ES-I3 (cell line): ENCODE measurements around the gene ROBO1.
"Not testable (repeated sequence)": the region's sequence is repeated elsewhere in the genome, so short reads cannot be mapped to it uniquely, and the experiment has no call there.

ENCODE experiments used
- H3K36me3 ChIP-seq: 2 replicates; pipeline ENCODE4 v1.6.1; 2013; ENCODE audit warnings: mild to moderate bottlenecking, low read length, control low read depth, moderate library complexity; ENCODE audit not compliant: insufficient read depth
- H3K4me1 ChIP-seq: 2 replicates; pipeline ENCODE4 v1.6.1; 2013; ENCODE audit warnings: mild to moderate bottlenecking, control low read depth, low read length; ENCODE audit not compliant: insufficient read depth
- H3K9ac ChIP-seq: 2 replicates; pipeline ENCODE4 v1.6.1; 2013; ENCODE audit warnings: low read depth, mild to moderate bottlenecking, low read length, moderate library complexity
- H3K9me3 ChIP-seq: 2 replicates; pipeline ENCODE4 v1.6.1; 2013; ENCODE audit warnings: mild to moderate bottlenecking, low read length, moderate library complexity; ENCODE audit not compliant: control insufficient read depth, insufficient read depth

ROBO1 gene

GRCh38 chr3:79767905-79768267 lies at the start of gene ROBO1:
Gene ROBO1, minus strand, starts transcription at chr3:79767998.
- H3K36me3 ChIP-seq = no peaks in the 10 kb centered on the region
- H3K9ac ChIP-seq = peak within 1 kb of the TSS; percentile 41; the same call in 1 of the 2 replicates

GRCh38 chr3:79817224-79817623 lies 49.4 kb upstream of the ROBO1 start:
- H3K9ac ChIP-seq = no peak overlapping the region

More at GRCh38 chr3:79767905-79768267, at the start of gene ROBO1:
- H3K9me3 ChIP-seq = no peaks in the 10 kb centered on the region
- H3K4me1 ChIP-seq = peaks cover 5% of the 10 kb centered on the region; the same call in 1 of the 2 replicates

GRCh38 chr3:79815478-79815877 lies 47.7 kb upstream of the ROBO1 start:
- no peaks in the 10 kb centered on the region for H3K36me3 ChIP-seq
- H3K4me1 ChIP-seq = no peaks in the 10 kb centered on the region
- H3K9me3 ChIP-seq = no peaks in the 10 kb centered on the region
- H3K9ac ChIP-seq = no peak overlapping the region

More at GRCh38 chr3:79817224-79817623, 49.4 kb upstream of the ROBO1 start:
- no peaks in the 10 kb centered on the region for H3K9me3 ChIP-seq
- no peaks in the 10 kb centered on the region for H3K36me3 ChIP-seq
- H3K4me1 ChIP-seq = no peaks in the 10 kb centered on the region

GRCh38 chr3:79810581-79810980 lies 42.8 kb upstream of the ROBO1 start:
- Histone ChIP-seq H3K9ac (no peak overlapping the region), H3K9me3 (no peaks in the 10 kb centered on the region), H3K36me3 (no peaks in the 10 kb centered on the region), H3K4me1 (no peaks in the 10 kb centered on the region)

- Histone ChIP-seq H3K4me1 (no peaks in the 10 kb centered on the region), H3K9me3 (no peaks in the 10 kb centered on the region), H3K9ac (no peak overlapping the region), H3K36me3 (no peaks in the 10 kb centered on the region)
These were observed 42.3 kb upstream of the ROBO1 start for GRCh38 chr3:79810092-79810491.

GRCh38 chr3:79809106-79809505 lies 41.3 kb upstream of the ROBO1 start:
- Histone ChIP-seq H3K9ac (no peak overlapping the region), H3K36me3 (no peaks in the 10 kb centered on the region), H3K4me1 (no peaks in the 10 kb centered on the region), H3K9me3 (no peaks in the 10 kb centered on the region)

GRCh38 chr3:79808515-79808914 lies 40.7 kb upstream of the ROBO1 start:
- Histone ChIP-seq H3K36me3 (no peaks in the 10 kb centered on the region), H3K9me3 (no peaks in the 10 kb centered on the region), H3K4me1 (no peaks in the 10 kb centered on the region), H3K9ac (no peak overlapping the region)

GRCh38 chr3:79790177-79790576 lies 22.4 kb upstream of the ROBO1 start:
- not testable (repeated sequence) for H3K9ac ChIP-seq, H3K4me1 ChIP-seq, H3K9me3 ChIP-seq, H3K36me3 ChIP-seq

- Histone ChIP-seq H3K9me3 (no peaks in the 10 kb centered on the region), H3K4me1 (peaks cover 4% of the 10 kb centered on the region; the same call in 1 of the 2 replicates), H3K36me3 (no peaks in the 10 kb centered on the region), H3K9ac (no peak overlapping the region)
These were observed 5.5 kb upstream of the ROBO1 start for GRCh38 chr3:79773291-79773690.

- Histone ChIP-seq H3K9me3 (no peaks in the 10 kb centered on the region), H3K4me1 (peaks cover 5% of the 10 kb centered on the region; the same call in 1 of the 2 replicates), H3K9ac (no peak overlapping the region), H3K36me3 (no peaks in the 10 kb centered on the region)
These were observed 1.4 kb upstream of the ROBO1 start for GRCh38 chr3:79769229-79769628.

- Histone ChIP-seq H3K9ac (peak overlapping the region; percentile 41; the same call in 1 of the 2 replicates), H3K4me1 (peaks cover 5% of the 10 kb centered on the region; the same call in 1 of the 2 replicates), H3K9me3 (no peaks in the 10 kb centered on the region), H3K36me3 (no peaks in the 10 kb centered on the region)
These were observed 449 bp downstream of the ROBO1 start for GRCh38 chr3:79767194-79767904.

GRCh38 chr3:79766496-79767193 lies 1.2 kb downstream of the ROBO1 start:
- peaks cover 5% of the 10 kb centered on the region; the same call in 1 of the 2 replicates for H3K4me1 ChIP-seq
- H3K9me3 ChIP-seq = no peaks in the 10 kb centered on the region
- peak overlapping the region; percentile 41; the same call in 1 of the 2 replicates for H3K9ac ChIP-seq
- no peaks in the 10 kb centered on the region for H3K36me3 ChIP-seq

- no peaks in the 10 kb centered on the region for H3K36me3 ChIP-seq
- H3K9me3 ChIP-seq = no peaks in the 10 kb centered on the region
- H3K9ac ChIP-seq = peak overlapping the region; percentile 41; the same call in 1 of the 2 replicates
- H3K4me1 ChIP-seq = peaks cover 5% of the 10 kb centered on the region; the same call in 1 of the 2 replicates
These were observed 1.9 kb downstream of the ROBO1 start for GRCh38 chr3:79765911-79766310.

GRCh38 chr3:79761441-79761840 lies 6.4 kb downstream of the ROBO1 start:
- no peak overlapping the region for H3K9ac ChIP-seq
- no peaks in the 10 kb centered on the region for H3K4me1 ChIP-seq
- H3K9me3 ChIP-seq = no peaks in the 10 kb centered on the region
- H3K36me3 ChIP-seq = no peaks in the 10 kb centered on the region

- Histone ChIP-seq H3K9me3 (no peaks in the 10 kb centered on the region), H3K36me3 (no peaks in the 10 kb centered on the region), H3K4me1 (no peaks in the 10 kb centered on the region)
These were observed 16.1 kb downstream of the ROBO1 start for GRCh38 chr3:79751703-79752102.

More at GRCh38 chr3:79751703-79752102, 16.1 kb downstream of the ROBO1 start:
- H3K9ac ChIP-seq = no peak overlapping the region
